Measurements from ENCODE around the gene PITPNB. TPM values are rescaled to one million over a fixed set of nuclear protein-coding genes. Genes with fewer than 3 reads are reported as not detected.

The PITPNB gene
- total and polyA plus RNA-seq, 2 of the 13 experiments (the other 11 are each of a cell fraction or from before 2014, with no cell fraction given), result 17.0 to 30.1 TPM

DNA sequence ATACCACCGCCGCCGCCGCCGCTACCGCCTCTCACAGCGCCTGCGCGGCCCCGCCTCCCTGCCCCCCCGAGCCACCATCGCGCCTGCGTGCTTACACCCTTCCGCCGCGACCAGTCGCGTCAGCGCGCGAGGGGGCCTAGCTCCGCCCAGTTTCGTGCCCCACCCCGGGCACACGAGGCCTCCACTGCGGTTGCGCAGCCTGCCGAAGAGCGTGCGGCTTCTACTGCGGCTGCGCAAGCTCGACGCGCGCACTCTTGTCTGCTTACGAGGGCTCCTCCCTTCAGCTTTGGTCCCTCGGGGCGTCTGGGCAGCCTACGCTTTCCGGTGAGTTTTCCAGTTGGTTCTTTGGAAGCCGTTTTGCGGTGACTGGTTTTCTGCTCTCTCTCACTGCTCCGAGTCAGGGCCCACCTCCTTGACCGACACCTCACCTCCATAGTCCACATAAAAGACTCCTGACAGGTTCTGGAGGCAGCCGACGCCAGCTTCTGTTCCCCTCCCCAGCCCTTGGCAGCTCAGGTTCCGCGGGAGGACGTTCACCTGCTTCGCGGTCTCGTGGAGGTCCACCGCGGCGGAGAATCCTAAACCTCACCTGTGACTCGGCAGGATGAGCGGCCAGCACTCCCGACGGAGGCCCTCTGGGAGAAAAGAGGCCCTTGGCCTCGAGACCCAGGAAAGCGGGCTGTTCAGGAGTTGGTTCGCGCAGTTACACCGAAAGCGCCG lies at the start of gene PITPNB (continued):
- TF ChIP-seq, protein P1, sequence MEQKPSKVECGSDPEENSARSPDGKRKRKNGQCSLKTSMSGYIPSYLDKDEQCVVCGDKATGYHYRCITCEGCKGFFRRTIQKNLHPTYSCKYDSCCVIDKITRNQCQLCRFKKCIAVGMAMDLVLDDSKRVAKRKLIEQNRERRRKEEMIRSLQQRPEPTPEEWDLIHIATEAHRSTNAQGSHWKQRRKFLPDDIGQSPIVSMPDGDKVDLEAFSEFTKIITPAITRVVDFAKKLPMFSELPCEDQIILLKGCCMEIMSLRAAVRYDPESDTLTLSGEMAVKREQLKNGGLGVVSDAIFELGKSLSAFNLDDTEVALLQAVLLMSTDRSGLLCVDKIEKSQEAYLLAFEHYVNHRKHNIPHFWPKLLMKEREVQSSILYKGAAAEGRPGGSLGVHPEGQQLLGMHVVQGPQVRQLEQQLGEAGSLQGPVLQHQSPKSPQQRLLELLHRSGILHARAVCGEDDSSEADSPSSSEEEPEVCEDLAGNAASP (CRISPR knock-in tag; IDR thresholded peaks at IDR 0.05; ENCODE audit: borderline replicate concordance), result no peak
- TF ChIP-seq GFI1 (CRISPR knock-in tag; IDR thresholded peaks at IDR 0.05; ENCODE audit: borderline replicate concordance) (0 out of 2 replicates have a peak, but pooled peaks have one; percentile 28), KMT2A (CRISPR knock-in tag; IDR thresholded peaks at IDR 0.05) (peak; percentile 67), CEBPG (CRISPR knock-in tag; IDR thresholded peaks at IDR 0.05) (no peak; the same call in 1 of the 2 replicates), ZFX (CRISPR knock-in tag; IDR thresholded peaks at IDR 0.05; ENCODE audit: low read depth) (peak; percentile 69; the same call in 1 of the 2 replicates), HMG20B (CRISPR knock-in tag; conservative IDR thresholded peaks at IDR 0.05) (no peak), ZNF280B (CRISPR knock-in tag; IDR thresholded peaks at IDR 0.05; ENCODE audit: borderline replicate concordance) (no peak; the same call in 1 of the 2 replicates), ZNF362 (CRISPR knock-in tag; IDR thresholded peaks at IDR 0.05; ENCODE audit: borderline replicate concordance) (no peak), ZC3H13 (CRISPR knock-in tag; IDR thresholded peaks at IDR 0.05) (no peak), TP53 (CRISPR knock-in tag; conservative IDR thresholded peaks at IDR 0.05) (no peak), ZSCAN31 (CRISPR knock-in tag; IDR thresholded peaks at IDR 0.05; ENCODE audit: low read depth) (no peak), MXD3 (CRISPR knock-in tag; IDR thresholded peaks at IDR 0.05) (peak; percentile 47; the same call in 1 of the 2 replicates), FOXK2 (IDR thresholded peaks at IDR 0.05) (0 out of 2 replicates have a peak, but pooled peaks have one; percentile 7), ZNF20 (CRISPR knock-in tag; IDR thresholded peaks at IDR 0.05) (no peak)
- TF ChIP-seq, protein P2, sequence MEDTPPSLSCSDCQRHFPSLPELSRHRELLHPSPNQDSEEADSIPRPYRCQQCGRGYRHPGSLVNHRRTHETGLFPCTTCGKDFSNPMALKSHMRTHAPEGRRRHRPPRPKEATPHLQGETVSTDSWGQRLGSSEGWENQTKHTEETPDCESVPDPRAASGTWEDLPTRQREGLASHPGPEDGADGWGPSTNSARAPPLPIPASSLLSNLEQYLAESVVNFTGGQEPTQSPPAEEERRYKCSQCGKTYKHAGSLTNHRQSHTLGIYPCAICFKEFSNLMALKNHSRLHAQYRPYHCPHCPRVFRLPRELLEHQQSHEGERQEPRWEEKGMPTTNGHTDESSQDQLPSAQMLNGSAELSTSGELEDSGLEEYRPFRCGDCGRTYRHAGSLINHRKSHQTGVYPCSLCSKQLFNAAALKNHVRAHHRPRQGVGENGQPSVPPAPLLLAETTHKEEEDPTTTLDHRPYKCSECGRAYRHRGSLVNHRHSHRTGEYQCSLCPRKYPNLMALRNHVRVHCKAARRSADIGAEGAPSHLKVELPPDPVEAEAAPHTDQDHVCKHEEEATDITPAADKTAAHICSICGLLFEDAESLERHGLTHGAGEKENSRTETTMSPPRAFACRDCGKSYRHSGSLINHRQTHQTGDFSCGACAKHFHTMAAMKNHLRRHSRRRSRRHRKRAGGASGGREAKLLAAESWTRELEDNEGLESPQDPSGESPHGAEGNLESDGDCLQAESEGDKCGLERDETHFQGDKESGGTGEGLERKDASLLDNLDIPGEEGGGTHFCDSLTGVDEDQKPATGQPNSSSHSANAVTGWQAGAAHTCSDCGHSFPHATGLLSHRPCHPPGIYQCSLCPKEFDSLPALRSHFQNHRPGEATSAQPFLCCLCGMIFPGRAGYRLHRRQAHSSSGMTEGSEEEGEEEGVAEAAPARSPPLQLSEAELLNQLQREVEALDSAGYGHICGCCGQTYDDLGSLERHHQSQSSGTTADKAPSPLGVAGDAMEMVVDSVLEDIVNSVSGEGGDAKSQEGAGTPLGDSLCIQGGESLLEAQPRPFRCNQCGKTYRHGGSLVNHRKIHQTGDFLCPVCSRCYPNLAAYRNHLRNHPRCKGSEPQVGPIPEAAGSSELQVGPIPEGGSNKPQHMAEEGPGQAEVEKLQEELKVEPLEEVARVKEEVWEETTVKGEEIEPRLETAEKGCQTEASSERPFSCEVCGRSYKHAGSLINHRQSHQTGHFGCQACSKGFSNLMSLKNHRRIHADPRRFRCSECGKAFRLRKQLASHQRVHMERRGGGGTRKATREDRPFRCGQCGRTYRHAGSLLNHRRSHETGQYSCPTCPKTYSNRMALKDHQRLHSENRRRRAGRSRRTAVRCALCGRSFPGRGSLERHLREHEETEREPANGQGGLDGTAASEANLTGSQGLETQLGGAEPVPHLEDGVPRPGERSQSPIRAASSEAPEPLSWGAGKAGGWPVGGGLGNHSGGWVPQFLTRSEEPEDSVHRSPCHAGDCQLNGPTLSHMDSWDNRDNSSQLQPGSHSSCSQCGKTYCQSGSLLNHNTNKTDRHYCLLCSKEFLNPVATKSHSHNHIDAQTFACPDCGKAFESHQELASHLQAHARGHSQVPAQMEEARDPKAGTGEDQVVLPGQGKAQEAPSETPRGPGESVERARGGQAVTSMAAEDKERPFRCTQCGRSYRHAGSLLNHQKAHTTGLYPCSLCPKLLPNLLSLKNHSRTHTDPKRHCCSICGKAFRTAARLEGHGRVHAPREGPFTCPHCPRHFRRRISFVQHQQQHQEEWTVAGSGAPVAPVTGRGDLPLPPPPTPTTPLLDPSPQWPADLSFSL (CRISPR knock-in tag; IDR thresholded peaks at IDR 0.05), result no peak
